DOHH2 (cell line): ENCODE data around the gene SP2.

Experiments used
- CTCF ChIP-seq: fragments of 200-600 bp; sonication (generic); IDR thresholded peaks from one replicate; pipeline ENCODE4 v1.5.1; 2014; ENCODE audit warnings: antibody characterized with exemption, mild to moderate bottlenecking, low read depth, low read length; ENCODE audit not compliant: poor library complexity, severe bottlenecking
- EZH2phosphoT487 ChIP-seq: fragments of 200-600 bp; sonication (generic); IDR thresholded peaks from 2 replicates; pipeline ENCODE4 v1.6.1; 2017; ENCODE audit warnings: borderline replicate concordance, mild to moderate bottlenecking, antibody characterized with exemption, low read length, moderate library complexity, mixed read lengths

- no peak for TF ChIP-seq CTCF
- no peak for TF ChIP-seq EZH2phosphoT487
These were observed 68.8 kb downstream of the SP2 start for GRCh38 chr17:47964856-47965255.
